Hematopoietic multipotent progenitor cell treated with erythropoietin and hydrocortisone succinate and interleukin-3 and kit ligand, for 6 days (in vitro differentiated cells): ENCODE results near the gene FEM1B.
A peak's percentile ranks its signal among the peaks of the same experiment; 100 is the strongest.
"Not testable (repeated sequence)": the region's sequence is repeated elsewhere in the genome, so short reads cannot be mapped to it uniquely, and the experiment has no call there.

Experiments
- DNase-seq: peaks from one replicate; pipeline ENCODE4 v3.0.0-alpha.2; 2015

The FEM1B gene

DNA sequence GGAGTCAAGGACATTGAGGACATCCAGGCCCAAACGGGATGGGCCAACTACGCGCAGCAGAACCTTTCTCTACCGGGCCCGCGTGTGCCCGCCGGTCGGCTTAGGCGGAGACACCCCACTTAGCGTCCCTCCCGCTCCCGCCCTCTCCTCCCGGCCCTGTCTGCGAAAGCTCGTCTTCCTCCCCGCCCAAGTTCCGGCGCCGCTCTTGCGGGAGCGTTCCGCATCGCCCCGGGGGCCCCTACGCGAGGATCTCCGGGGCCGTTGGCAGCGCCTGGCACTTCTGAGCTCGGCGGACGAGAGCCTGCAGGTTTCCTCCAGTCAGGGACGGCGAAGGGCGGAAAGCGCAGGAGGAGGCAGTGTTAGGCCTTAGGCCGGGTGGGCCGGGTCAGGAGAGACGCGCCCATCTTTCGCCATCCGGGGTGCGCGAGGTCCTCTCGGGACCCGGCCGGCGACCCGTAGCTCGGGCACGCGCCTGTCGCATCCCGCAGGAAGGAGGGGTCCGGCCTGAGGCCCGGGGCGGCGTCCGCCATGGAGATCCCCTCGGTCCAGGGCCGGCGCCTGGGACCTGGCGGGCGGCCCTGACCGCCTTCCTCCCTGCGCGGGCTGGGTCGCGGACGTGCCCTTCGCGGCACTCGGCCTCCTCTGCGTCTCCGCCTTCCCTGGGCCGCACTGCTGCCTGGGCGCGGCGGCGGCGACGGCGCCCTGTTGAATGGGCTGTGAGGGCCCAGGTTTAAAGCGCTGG lies at the start of gene FEM1B:
TSS of gene FEM1B (plus strand) at position 143 of the 742 bp plus-strand sequence. CDS start 673 bp downstream, outside the sequence.
- peak; percentile 93 for DNase-seq

DNA sequence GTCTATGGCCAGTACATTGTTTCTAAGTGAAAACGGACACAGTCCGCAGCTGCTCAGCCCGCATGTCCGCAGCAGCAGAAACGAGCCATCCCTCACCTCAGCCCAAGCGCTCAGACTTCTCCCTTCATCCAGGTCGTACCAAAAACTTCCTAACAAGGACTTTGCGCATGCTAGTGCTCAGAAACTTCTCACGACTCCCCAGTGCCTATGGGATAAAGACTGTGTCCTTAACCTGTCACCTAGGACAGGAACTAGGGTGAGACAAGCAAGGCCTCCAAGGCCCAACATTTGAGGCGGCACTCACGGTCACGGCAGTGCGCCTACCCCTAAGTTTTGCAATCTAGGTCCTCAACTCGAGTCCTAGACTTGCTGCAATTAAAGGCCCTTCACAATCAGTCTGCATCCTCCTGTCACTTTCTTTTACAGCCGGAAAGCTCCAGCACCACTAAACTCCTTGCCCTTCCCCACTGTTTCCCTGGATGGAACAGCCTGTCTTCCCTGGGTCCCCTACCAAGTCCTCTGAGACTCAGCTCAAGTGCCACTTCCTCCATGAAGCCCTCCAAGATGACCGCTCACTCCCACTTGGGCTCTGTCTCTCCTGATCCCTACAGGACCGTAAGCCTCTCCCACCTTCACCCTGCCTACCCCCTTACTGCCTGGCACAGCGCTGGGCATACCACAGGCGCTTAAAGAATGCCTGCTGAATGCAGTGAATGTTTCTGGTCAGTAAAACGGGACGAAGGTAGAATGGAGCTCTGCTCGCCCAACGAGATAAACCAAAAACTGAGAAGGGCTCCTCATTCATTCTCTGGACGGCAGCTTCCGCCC lies 49.2 kb upstream of the FEM1B start:
- peak; percentile 49 for DNase-seq

DNA sequence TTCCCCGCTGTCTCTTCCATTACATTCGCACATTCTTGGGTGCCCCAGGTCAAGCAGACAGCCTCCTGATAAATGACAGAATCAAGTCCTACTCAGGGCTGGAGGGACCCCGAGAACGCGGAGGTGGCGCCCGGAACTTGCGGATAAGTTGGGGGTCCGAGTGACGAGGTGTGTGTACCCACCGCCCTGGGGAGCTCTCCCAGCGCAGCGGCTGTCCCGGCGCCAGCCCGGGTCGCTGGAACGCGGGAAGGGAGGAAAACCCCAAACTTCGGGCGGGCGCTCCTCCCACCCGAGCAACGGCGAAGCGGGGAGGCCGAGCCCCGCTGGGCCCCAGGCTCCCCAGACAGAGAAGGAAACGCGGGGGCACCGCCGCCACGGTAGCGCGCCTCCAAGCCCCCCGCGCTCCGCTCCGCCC lies 48.6 kb upstream of the FEM1B start:
- no peak for DNase-seq

DNA sequence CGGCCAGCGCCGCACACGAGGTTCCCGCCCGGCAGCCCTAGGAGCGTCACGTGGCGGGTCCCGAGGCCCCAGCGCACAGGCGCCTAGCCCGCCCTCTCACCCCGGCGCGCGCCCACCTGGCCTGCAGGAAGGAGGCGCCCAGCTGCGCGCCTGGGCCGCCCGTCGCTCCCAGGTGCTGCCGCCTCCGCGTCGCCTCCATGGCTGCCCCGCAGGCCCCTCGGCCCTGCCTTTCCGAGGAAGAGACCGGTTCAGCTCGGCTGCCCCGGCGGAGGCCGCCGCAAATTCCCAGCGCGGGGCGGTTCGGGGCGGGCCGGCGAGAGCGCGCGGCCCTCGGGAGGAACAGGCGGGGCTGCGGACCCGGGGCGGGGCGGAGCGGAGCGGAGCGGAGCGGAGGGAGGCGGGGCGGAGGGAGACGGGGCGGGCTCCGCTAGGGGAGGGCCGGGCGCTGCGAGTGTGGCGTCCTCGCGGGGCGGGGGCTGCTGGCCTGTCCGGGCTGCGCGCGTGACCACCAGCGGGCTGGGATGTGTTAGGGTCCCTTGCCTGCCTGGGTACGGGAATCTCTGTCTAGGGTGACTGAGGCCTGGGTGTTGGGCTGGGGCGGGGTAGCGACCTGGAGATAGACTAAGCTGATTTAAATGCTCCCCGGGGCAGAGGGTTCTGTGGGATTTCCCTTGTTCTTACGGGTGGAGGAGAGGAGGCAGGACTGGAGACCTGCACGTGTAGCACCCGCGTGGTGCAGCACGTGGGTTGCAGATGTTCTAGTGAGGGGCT lies 48.0 kb upstream of the FEM1B start, which contains the start of gene CLN6:
TSS of gene CLN6 (minus strand) at position 343 of the 771 bp plus-strand sequence. CDS start at position 199, 144 bp downstream.
- peak; percentile 88 for DNase-seq

DNA sequence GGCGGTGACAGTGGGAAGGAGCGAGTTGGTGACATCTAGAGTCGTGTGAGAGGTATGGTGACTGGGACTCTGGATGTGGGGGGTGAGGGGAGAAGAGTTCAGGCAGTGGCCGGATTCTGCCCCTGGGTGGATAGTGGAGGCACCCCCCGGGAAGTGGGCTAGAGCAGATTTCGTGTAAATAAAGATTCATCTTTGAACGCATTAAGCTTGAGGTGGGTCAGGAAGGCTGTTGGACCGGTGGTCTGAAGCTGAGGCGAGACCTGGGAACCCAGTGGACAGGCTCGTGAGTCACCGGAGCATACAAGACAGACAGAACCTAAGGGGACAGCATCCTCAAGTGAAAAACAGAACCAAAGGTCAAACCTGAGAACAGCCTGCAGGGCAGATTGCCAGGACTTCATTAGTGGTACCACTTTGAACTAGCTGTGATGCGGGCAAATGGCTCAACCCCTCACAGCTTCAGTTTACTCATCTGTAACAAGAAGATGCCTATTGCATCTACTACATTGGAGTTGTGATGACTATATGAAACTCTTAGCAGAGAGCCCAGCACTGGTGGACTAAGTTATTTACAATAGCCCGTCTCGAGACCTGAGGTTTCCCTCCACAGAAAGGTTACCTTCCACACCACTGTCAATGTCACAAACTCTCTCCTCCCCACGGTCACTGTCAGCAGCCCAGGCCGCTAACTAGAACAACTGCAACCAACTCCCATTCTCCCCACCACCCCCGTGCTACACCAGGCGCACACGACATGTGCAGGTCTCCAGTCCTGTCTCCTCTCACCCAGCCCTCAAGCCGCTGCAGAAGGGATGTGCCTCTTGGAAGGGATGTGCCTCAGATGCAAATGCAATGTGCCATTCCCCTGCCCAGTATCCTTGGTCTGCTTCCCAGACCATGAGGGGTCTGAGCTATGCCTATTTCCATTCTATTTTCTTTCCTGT lies 47.1 kb upstream of the FEM1B start:
- DNase-seq: peak; percentile 48

DNA sequence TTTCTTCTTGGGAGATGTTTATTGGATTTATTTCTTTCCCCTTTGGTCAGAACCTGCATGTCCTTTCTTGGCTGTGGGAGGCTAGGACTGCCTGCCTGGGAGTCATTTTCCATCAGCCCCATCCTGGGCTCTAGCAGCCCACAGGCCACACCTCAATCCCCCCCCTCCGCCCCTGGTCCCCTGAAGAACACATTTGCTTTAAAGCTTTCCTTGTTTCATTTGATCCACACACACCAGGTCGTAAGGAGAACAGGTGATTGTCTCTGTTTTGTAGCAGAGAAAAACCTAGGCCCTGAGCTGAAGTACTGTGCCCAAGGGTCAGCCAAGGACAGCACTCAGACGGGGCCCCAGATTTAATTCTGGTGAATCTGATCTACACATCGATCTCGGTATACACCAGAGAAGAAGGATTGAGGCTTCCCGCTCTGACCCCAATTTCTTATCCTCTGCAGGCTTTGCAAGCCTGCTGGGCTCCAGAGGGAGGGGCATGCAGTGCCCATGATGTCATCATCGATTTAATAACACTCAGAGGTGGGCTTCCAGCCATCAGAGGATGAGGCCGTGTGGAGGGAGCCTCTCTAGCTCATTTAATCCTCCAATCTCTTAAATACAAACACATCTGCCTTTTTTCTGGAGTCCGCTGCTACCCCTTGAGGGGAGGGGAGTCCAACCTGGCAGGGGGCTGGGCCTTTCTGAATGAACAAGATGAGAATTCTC lies 46.3 kb upstream of the FEM1B start:
- no peak for DNase-seq

DNA sequence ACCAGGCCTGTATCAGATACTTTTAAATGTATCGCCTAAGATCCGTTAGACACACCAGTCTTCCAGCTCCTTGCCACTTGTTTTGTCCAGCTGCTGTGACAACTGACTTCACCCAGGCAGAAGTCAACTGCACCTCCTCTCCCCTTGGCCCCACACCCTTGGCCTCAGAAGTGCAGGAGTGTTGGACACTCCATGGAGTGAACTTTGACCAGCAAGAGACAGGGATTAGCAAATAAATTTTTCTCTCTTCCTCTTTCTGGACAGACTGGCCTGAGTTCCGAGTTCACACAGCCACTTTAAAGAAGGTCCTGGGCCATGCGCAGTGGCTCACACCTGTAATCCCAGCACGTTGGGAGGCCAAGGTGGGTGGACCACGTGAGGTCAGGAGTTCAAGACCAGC lies 45.1 kb upstream of the FEM1B start:
- DNase-seq: no peak

DNA sequence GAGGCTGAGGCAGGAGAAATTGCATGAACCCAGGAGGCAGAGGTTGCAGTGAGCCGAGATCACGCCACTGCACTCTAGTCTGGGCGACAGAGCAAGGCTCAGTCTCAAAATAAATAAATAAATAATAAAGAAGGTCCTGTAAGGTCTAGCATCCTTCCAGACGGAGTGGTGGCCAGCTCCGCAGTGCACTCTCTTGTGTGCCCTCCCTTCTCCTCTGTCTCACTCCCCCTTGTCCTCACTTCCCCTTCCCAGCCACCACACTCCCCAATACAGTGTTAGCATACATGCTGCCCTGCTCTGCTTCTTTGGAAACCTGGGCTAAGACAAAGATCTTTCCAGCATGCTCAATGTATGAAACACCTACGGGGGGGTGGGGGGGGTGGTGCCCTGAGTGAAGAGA lies 44.6 kb upstream of the FEM1B start:
- peak; percentile 63 for DNase-seq

DNA sequence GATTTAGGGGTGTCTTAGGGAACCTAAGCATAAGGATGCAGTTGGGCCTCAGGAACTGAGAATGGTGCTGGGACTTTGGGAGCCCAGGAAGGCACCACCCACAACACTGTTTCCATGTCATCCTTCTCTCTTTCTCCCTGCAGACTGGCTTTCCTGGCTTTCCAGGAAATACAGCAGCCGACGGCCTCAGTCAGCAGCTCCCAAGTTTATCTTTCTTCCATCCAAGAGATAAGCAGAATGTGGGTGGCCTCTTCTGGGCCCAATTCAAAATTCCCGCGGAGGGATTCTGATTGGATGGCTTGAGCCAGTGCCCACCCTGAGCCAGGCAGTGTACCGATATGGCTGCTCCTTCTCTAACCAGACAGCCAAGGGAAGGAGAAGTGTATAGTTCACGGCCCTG lies 43.5 kb upstream of the FEM1B start:
- DNase-seq: no peak

DNA sequence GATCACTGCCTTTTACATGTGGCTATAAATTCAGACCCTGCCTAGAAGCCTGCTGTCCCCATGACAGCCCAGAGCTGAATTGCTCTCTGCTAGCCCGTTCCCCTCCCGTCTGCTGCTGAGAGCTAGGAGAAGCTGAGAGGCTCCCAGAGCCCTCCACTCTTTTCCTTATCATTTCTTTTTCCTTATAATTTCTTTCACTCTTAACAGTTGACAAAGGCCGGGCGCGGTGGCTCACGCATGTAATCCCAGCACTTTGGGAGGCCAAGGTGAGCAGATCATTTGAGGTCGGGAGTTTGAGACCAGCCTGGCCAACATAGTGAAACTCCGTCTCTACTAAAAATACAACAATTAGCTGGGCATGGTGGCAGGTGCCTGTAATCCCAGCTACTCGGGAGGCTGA lies 43.0 kb upstream of the FEM1B start:
- not testable (repeated sequence) for DNase-seq

DNA sequence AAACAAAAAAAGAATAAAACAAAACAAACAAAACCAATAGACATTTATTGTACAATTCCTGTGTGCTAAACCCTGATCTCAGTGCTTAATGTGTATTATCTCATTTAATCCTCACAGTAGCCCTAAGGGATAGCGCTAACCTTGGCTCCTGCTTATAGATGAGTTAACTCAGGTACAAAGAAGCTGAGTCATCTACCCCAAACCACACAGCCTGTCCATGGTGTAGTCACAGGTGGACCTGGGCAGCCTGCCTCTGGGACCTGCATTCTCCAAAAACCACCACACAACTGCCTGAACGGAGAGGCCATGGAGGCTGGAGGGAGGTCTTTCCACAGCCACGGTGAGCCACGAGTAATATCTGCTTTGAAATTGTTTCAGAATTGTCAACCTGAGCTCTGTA lies 42.5 kb upstream of the FEM1B start:
- DNase-seq: no peak

DNA sequence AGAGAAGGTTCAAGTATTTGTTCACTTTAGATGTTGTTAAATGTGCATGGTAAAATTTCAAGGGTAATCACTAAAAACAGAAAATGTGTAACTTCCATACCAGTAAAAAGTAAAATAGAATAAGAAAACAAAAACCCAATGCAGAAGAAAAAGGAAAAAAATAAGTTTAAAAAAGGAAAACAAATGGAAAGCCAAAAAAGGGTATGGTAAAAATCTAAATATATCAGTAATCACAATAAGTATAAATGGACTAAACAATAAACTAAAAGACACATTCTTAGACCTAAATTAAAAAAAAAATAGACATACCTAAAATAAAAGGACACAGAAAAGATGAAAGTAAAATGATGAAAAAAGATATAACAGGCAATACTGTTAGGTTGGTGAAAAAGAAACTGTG lies 38.5 kb upstream of the FEM1B start:
- DNase-seq: no peak

DNA sequence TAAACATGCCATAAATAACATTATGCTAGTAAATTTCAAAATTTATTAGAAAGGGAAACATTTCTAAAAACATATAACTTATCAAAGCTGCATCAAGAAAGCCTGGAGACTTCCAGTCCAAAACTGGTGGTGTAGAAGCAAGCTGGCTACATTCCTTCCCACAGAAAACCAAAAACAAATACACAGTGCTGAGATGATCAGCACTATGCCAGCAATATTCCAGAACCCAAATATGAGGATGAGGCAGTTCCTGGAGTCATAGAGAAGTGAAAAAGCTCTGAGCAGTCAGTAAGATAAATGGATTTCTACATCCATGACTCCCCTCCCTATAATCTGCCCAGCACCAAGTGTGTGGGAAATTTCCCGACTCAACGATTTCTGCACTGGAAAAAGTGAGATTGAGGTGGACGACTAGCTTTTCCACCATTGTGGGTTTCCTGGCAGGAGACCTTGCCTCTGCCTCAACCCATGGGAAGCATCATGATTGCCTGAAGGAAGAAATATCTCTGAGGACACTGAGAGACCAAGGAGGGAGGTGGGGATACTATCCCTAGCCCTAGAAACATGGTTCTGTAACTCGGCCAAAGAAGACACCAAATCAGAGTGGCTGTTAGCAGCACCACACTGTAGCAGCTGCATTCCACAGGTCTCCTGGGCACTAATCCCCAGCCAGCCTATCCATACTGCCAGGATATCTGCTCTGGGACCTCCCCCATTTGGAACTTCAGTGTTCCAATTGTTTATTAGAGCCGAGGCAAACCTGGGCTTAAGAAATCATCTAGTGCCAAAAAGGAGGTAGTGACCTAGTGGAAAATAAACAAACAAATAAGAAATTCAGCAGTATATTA lies 36.2 kb upstream of the FEM1B start:
- no peak for DNase-seq

DNA sequence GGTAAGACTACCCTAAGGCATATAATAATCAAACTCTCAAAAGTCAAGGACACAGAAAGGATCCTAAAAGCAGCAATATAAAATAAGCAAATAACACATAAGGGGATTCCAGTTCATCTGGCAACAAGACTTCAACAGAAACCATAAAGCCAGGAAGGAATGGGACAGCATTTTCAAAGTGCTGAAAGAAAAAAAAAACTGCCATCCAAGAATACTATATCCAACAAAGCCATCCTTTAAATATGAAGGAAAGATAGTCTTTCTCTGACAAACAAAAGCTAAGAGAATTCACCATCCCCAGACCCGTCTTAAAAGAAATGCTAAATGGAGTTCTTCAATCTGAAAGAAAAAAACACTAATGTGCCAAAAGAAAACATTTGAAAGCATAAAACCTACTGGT lies 33.3 kb upstream of the FEM1B start:
- DNase-seq: no peak

DNA sequence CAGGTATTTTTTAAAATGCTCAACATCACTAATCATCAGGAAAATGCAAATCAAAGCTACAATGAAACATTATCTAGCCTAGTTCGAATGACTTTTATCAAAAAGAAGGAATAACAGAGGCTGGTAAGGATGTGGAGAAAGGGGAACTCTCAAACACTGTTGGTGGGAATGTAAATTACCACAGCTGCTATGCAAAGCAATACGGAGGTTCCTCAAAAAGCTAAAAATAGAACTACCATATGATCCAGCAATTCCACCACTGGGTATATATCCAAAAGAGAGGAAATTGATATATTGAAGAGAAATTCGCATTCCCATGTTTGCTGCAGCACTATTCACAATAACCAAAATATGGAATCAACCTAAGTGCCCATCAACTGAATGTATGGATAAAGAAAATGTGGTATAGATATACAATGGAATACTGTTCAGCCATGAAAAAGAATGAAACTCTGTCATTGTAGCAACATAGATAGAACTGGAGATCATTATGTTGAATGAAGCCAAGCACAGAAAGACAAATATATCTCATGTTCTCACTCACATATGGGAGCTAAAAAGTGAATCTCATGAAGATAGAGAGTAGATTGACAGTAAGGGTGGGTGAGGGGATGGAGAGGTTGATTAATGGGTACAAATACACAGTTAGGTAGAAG lies 28.4 kb upstream of the FEM1B start:
- DNase-seq: no peak

DNA sequence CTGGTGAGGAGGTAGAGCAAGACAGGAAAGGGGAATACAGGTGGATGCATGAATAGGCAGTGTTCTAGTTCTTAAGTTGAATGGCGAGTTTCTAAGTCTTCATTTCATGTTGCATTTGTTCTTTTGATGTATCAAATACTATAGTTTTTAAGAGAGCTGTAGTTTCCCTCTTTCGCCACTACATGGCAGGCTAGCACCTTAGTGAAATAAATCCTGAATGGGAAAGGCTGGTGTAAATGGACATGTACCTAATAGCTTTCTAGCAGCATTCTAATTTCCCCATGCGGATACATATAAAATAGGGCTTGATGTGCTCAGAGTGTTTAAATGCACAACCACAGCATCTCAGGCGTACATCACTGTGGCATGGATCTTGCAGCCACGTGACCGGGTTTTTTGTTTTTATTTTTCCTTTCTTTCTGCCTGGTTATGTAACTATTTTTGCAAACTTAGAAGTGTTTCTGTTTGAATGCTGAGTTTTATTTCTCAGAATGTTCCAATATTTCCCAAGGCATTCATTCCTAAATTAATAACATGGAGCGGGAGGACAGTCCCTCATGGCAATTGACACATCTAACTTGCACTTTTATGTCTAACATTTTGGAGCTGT lies 24.5 kb upstream of the FEM1B start:
- peak; percentile 91 for DNase-seq

DNA sequence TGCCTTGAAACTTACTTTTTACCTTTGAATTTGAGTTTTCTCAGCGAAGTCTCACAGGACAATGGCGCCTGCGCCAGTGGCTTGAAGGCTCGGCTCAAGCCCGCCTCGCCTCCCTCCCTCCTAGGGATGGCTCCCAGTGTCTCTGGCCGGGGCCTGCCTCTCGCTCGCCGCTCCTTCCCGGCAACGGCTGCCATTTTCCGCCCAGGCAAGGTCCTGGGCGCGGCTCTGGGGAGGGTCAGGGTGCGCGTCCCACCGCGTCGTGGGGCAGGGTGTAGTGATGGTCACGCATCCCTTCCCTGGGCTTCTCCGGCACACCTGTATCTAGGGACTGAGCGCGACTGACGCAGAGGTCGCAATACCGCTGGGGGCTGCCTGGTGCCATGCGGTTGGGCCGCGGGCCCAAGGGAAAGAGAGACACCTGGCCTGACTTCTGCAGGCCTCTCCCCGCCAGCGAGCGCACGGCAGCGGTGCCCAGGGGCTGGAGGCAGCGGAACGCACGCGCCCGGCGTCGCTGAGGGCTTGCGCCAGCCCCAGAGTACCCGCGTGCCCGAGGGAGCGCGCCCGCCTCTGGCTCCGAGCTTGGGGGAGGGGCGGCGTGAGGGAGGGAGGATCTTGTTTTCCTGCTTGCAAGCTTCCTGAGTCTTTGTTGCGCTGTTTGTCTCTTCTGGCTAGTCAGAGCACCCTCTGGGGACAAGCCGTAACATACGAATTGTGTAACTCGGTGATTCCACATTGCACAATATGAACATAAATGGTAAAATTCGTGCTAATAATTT lies 20.7 kb upstream of the FEM1B start:
- DNase-seq: peak; percentile 91

DNA sequence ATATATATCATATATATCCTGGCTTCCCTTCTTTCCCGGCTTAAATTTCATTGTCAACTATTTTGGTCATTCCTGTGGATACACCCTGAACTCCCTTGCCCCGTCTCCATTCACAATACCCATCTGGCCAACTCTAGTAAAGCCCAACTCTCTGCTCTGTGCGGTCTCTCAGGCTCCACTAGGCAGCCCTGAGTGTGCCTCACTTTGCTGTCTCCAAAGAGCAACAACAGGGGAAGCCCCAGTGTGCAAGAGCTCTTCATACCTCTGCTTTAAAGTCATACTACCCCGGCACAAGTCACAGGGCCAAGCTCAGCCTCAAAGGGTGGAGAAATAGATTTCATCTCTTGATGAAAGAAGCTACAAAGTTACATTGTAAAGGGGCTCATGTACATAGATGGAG lies 18.9 kb upstream of the FEM1B start:
- DNase-seq: no peak

DNA sequence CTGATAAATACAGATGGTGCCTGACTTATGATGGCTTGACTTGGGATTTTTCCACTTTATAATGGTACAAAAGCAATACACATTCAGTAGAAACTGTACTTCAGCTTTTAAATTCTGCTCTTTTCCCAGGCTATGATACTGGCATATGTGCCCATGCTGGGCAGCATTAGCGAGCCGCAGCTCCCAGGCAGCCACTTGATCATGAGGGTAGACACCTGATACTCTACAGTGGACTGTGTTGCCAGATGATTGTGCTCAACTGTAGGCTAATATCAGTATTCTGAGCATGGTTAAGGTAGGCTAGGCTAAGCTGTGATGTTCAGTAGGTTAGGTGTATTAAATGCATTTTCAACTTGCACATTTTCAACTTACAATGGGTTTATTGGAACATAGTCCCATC lies 17.7 kb upstream of the FEM1B start:
- no peak for DNase-seq
